ENCODE measurements around the gene SNRNP35. TPM values are rescaled to one million over a fixed set of nuclear protein-coding genes. Genes with fewer than 3 reads are reported as not detected.
"Not testable (repeated sequence)": the region's sequence is repeated elsewhere in the genome, so short reads cannot be mapped to it uniquely, and the experiment has no call there.

The SNRNP35 gene
- total RNA-seq, 4 donors from 2014 or later: 14.7 to 38.1 (median 21.0) TPM

DNA sequence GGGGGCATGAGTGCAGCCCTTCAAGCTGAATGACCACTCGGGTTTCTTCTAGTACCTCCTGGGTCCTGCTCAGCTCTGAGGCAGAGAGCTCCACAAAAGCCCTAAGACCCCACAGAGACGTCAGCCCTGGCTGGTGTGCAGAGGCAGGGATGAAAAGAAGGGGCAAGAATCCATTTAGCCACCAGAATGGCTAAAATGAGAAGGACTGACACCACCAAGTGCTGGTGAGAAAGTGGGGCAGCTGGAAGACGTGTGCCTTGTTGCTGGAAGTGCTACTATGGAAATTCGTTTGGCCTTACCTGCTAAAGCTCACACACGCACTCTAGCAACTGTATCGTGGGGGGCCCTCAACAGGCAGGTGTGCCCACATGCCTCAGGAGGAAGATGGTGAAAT, 48.9 kb downstream of the SNRNP35 start:
- DNase-seq (ENCODE audit: low spot score) (no peak), ATAC-seq (ENCODE audit: low FRiP score) (no peak)
- TF ChIP-seq CTCF (IDR thresholded peaks at IDR 0.05): no peak

DNA sequence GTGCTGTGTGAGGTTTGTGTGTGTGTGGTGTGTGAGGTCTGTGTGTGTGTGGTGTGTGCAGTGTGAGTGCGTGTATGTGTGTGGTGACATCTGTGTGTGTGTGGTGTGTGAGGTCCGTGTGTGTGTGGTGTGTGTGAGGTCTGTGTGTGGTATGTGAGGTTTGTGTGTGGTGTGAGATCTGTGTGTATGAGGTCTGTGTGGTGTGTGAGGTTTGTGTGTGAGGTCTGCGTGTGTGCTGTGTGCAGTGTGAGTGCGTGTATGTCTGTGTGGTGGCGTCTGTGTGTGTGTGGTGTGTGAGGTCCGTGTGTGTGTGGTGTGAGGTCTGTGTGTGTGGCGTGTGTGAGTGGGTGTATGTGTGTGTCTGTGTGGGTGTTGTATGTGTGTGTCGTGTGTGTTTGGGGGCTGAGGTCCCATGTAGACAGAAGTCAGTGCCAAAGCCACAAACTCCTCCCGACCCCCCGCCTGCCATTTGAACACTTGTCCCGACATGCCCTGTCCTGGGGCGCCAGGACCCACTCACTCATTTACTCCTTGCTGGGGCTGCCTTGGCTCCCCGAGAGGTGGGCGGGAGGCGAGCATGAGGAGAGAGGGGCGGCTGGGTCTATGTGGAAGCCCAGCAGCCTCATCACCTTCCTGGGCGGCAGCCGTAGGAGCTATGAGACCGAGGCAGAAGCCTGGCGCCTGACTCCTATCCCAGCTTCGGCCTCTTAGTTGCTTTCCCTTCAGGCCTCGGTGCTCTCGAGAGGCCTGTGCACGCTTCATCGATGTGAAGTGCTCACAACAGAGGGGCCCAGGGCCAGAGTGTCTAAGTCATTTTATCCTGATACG, 55.1 kb downstream of the SNRNP35 start:
- no peak for ATAC-seq (ENCODE audit: low FRiP score)
- no peak for DNase-seq (ENCODE audit: low spot score)
- TF ChIP-seq CTCF (IDR thresholded peaks at IDR 0.05): no peak

- DNase-seq (ENCODE audit: low spot score) (no peak), ATAC-seq (ENCODE audit: low FRiP score) (no peak)
- no peak for TF ChIP-seq CTCF (IDR thresholded peaks at IDR 0.05)
These were observed 55.9 kb downstream of the SNRNP35 start for GRCh38 chr12:123513805-123514204.

DNA sequence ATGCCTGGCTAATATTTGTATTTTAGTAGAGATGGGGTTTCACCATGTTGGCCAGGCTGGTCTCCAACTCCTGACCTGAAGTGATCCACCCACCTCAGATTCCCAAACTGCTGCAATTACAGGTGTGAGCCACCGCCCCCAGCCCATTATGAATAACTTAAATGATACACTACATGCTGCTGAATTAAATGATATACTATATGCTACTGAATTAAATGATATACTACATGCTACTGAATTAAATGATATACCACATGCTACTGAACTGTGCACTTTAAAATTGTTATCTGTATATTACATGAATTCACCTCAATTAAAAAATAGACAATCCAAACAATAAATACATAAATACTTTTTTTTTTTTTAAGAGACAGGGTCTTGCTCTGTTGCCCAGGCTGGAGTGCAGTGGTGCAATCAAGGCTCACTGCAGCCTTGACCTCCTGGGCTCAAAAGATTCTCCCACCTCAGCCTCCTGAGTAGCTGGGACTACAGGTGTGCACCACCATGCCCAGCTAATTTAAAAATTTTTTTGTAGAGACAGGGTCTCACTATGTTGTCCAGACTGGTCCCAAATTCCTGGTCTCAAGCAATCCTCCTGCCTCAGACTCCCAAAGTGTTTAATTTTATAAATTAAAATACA, 56.8 kb downstream of the SNRNP35 start:
- ATAC-seq (ENCODE audit: low FRiP score); DNase-seq (ENCODE audit: low spot score): not testable (repeated sequence)

- no peak for TF ChIP-seq CTCF (IDR thresholded peaks at IDR 0.05)
- DNase-seq (ENCODE audit: low spot score) (no peak), ATAC-seq (ENCODE audit: low FRiP score) (no peak)
These were observed 58.4 kb downstream of the SNRNP35 start for GRCh38 chr12:123516216-123516780.

Small RNA genes lying within 50 kb of the gene (small RNA-seq; reads per million reads assigned to genes)
- not detected for gene AC145423.2

Other genes starting within 250 kb of the SNRNP35 start
- gene MPHOSPH9, start 225.0 kb upstream of the SNRNP35 start, total RNA-seq: 10 to 100 TPM; 17.3 to 27.6 (median 23.9) TPM
- 10 to 100 TPM in 1 of 4 donors, 1 to 10 TPM in 3; 4.8 to 11.7 (median 8.4) TPM for gene MTRFR, start 224.7 kb upstream of the SNRNP35 start, total RNA-seq
- 100 to 1,000 TPM in 3 of 4 donors, 10 to 100 TPM in 1; 78.7 to 124 (median 104) TPM for gene CDK2AP1, start 186.3 kb upstream of the SNRNP35 start, total RNA-seq
- gene SBNO1, start 93.3 kb upstream of the SNRNP35 start, total RNA-seq: 10 to 100 TPM; 18.6 to 26.4 (median 20.6) TPM
- 10 to 100 TPM; 25.5 to 39.9 (median 26.5) TPM for gene KMT5A, start 74.0 kb upstream of the SNRNP35 start, total RNA-seq
- gene RILPL2, start 21.5 kb upstream of the SNRNP35 start, total RNA-seq: 10 to 100 TPM in 2 of 4 donors, 1 to 10 TPM in 2; 8.9 to 12.7 (median 10.1) TPM
- 10 to 100 TPM in 3 of 4 donors, 1 to 10 TPM in 1; 8.5 to 21.9 (median 11.2) TPM for gene RILPL1, start 75.6 kb downstream of the SNRNP35 start, total RNA-seq
- gene TMED2, start 126.4 kb downstream of the SNRNP35 start, total RNA-seq: 100 to 1,000 TPM; 121 to 179 (median 145) TPM
- gene DDX55, start 144.0 kb downstream of the SNRNP35 start, total RNA-seq: 10 to 100 TPM; 16.1 to 66.3 (median 19.1) TPM
- gene EIF2B1, start 175.5 kb downstream of the SNRNP35 start, total RNA-seq: 100 to 1,000 TPM; 108 to 164 (median 119) TPM
- 10 to 100 TPM; 16.2 to 23.4 (median 22.0) TPM for gene GTF2H3, start 175.7 kb downstream of the SNRNP35 start, total RNA-seq
- 1 to 10 TPM; 5.4 to 7.3 (median 6.8) TPM for gene TCTN2, start 213.0 kb downstream of the SNRNP35 start, total RNA-seq

All from omental fat pad (tissue), 4 donors.